HS-5 (cell line): Measurements from ENCODE around the gene CTRL.
"Not testable (repeated sequence)": the region's sequence is repeated elsewhere in the genome, so short reads cannot be mapped to it uniquely, and the experiment has no call there.

Source experiments
- DNase-seq: peaks from one replicate; pipeline ENCODE4 v3.0.0-alpha.2; 2012; ENCODE audit warnings: low read depth

Gene CTRL

DNA sequence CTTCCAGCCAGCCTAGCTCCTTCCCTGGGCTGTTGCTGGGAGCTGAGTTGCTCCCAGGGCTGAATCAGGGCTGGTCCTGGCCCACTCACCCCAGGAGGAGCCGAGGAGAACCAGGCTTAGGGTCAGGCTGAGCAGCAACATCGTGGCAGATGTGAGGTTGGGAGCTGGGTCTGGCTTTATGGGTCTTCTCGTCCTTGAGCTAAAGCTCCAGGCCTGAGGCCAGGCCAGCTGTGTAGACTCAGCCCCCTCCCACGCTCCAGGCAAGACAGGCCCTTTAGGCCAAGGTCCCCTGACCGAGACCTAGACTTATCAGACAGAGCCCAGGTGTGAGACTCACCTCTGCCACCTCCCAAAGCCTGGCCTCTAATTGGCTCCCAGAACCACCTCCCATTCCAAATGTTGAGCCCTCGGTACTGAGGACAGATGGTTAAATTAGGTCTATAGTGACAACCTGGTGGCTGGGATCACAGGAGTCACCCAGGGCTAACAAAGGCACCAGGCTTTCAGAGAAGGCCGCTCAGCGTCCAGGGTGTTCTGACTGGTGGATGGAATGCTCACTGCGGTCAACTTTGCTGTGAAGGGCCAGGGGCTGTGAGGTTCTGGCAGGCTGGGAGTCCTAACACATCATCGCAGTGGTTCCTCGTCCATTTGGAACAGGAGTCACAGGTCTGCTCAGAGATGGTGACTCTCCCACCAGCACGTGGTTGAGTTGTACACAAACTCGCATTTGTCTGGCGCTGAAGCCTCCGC, at the start of gene CTRL:
CTRL (minus strand) TSS at position 151 of the 750 bp plus-strand sequence; CDS start at position 141, 10 bp downstream.
- no peak for DNase-seq

DNA sequence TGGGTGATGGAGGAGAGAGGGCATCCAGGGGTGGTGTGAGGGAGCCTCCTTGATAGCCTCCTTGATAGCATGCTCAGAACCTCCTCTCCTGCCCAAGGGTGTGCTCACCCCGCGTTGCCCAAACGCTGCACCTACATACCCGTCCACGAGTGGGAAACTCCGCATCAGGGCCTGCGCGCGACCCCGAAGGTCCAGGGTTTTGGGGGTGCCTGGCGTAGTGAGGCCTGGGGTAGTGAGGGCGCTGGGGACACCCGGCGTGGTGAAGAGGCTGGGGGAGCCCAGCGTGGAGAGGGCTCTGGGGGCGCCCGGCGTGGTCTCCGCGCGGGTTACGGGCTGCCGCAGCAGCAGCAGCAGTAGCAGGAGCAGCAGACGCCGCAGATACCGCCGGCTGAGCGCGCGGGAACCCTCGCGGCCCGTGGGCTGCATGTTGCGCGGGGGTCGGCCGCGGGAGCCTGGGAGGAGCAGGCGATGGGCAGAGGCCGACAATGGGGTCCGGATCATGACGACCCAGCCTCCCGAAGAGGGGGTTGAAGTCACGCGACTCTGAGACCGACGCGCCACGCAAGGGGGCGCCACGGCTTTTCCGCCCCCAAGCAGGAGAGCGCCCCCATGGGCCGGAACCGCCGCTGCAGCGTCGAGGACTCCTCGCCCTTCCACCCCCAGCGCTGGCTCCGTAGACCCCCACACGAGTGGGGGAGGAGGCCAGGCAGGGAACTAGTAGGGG, 48.5 kb upstream of the CTRL start, which contains the start of gene DPEP3:
DPEP3 (minus strand) TSS at position 545 of the 724 bp plus-strand sequence; CDS start at position 426, 119 bp downstream.
- DNase-seq, result no peak

DNA sequence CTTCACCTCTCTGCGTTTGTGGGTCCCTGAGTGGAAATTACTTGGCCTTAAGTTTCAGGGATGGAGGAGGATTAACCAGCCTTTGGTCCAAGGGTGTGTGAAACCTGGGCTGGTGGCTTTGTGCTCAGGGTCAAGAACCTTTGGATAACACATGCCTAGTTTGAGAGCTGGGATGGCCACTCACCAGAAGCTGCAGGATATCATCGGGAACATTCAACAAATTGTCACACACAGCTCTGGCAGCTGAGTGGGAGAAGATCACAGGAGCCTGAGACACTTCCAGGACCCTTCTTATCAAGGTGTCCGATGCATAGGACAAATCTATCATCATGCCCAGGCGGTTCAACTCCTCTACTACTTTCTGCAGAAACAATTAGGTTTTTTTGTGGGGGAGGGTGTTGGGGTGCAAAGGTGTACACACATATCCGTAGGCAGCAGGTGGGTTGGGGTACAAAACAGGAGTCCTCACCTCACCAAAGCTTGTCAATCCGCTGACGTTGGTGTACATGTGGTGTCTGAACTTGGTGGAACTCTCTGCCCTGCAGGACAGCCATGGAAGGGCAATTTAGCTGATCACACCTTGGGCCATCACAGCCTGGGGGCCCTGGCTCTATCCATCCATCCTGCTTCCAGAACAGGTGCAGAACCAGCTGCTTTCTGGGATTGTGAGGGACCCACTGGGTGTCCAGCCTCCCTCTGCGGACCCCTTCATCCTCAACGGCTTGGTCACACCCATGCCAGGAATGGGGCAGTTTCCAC, 46.0 kb upstream of the CTRL start:
- DNase-seq, result no peak

DNA sequence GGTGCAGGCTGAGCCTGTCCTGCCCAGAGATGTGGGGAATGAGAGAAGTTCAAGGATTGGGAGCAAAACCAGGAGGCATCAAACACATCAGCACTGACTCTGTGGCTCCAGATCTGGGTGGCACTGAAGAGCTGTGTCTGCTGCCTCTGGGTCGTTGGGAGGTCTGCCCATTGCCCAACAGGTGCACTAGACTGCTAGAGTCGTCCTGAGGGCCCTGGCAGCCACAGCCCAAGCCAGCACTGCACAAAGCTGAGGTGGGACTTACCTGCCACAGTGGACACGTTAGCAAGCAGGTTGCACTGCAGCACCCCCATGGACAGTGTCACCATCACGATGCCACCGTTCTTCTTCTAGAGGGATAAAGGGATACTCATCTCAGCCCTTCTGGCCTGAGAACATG, 45.3 kb upstream of the CTRL start:
- DNase-seq, result no peak

DNA sequence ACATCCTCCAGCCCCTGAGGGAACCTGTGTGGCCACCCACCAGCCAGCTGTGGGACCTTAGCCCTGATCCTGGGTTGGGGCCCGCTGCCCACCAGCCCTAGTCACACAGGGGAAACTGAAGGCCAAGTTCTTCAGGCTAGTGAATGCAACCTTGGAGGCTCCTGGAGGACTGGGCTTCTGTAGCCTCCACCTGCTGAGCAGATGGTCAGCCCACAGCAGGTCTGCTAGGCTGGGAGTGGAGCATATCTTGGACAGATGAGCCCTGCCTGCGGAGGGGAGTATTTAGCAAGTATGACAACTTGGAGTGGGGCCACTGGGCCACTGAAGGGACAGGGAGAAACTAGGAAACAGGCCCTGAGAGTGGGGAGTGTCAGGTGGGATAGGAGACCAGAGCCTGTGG, 44.5 kb upstream of the CTRL start:
- DNase-seq, result no peak

DNA sequence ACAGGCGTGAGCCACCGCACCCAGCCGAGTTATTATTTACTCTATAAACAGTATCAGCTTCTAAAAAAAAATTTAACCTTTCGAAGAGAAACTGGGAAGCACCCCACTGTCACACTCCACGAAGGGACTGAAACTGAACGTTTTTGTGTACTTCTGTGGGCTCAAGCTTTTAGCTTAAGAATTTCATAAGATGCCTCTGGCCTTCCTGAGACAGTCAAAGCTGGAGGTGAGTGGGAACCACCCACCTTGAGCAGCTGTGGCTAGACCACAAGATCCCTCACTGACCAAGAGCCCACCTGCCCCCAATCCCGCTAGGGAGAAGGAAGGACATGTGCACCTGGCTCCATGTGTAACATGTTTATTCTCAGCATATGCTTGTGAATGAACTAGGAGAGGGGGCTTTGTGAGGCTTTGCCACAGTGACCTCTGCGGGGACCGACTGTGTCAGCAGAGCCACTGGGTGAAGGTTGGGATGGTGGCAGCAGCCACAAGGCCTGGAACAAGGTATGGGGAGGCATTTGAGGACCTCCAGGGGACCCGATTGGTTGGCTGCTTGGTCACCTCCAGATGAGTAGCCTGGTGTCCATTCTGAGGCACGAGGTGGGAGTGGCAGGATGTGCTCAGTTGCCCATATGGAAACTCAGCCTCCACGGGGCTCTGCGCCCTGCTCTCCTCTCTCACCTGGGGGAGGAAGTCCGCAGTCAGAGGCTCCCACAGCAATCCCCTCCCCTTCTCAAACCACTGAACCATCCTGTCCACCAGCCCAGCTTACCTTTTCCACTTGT, 43.9 kb upstream of the CTRL start:
- no peak for DNase-seq

DNA sequence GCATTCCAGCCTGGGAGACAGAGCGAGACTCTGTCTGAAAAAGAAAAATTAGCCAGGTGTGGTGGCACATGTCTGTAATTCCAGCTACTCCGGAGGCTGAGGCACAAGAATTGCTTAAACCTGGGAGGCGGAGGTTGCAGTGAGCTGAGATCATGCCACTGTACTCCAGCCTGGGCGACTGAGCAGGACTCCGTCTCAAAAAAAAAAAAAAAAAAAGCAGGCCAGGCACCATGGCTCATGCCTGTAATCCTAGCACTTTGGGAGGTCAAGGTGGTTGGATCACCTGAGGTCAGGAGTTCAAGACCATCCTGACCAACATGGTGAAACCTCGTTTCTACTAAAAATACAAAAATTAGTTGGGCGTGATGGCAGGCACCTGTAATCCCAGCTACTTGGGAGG, 40.6 kb upstream of the CTRL start:
- not testable (repeated sequence) for DNase-seq

DNA sequence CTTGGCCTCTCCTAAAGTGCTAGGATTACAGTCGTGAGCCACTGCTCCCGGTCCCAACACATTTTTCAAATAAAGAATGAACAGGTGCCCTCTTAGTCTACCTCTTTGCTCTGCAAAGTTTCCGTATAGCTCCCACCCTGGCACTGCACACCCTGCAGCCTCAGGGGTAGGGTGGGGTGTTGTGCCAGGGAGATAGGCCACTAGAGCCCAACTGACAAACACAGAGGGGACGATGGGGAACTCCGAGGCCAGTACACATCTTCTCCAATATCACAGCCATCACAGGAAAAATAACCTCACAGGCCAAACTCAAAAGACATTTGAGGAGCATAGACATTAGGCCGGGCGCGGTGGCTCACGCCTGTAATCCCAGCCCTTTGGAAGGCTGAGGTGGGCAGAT, 39.4 kb upstream of the CTRL start:
- no peak for DNase-seq

DNA sequence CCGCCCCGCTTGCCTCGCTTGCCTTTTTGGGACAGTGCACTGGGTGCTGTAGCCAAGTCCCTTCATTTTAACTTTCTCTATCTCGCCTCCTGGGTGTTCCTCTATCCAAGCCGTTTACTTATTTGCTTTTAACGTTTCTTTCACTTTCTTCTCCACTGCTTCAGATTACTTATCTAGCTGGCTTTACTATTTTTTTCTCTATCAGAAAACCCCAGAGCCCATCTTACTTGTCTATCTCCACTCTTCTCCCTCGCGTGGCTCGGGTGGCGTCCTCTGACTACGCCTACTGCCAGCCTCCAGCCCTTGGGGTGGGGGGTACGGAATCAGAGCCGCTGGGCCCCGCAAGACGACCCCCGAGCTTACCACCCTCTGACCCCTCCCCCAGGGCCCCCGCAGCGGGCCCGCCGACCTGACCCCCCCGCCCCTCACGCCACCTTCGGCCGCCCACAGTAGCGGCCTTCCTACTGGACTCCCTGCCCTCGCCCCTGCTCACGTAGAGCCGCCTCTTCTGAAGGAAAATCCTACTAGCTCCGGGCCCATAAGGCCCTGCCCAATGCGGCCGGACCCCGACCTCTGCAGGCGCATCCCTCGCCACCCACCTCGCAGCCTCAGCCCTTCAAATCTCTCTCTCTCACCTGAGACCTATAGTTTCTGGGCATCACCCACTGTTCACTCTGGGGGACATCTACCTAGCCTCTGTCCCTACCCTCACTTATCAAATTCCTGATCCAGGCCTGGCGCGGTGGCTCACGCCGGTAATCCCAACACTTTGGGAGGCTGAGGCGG, 37.8 kb upstream of the CTRL start:
- no peak for DNase-seq

DNA sequence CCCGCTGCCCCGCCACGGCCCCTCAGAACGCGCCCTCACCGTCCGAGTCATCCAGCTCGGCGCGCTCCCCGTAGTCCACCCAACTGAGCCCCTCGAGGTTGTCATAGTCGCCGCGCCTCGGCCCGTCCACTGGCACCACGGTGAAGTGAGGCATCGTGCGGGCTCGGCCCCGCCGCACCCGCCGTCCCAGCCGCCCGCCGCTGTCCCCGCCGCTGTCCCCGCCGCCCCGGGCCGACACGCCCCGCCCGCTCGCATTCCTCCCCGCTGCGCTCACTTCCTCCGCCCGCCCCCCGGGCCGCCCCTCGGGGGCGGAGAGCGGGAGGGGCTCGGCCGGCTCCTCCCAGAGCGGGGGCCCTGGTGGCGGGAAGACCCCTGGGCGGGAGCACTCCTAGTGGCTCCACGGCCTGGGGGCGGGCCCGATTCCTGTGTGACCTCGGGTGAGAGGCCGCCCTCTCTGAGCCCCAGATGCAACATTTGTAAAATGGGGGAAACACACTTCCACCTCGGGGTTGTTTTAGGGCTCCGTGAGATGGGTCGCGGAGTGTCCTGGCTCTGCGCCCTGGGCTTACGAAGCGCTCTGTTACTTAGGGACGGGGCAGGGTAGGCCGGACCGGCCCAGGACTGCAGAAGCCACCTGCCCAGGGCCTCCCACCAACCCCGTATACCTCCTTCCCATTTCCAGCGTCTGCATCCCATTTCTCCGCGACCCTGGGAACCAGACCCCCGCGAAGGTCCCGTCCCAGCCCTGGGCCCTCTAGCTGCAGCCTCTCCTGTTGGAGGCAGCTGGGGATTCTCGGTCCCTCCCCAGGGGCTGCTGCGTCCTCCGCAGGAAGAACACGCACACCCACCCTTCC, 37.0 kb upstream of the CTRL start, which contains the start of gene SLC12A4:
SLC12A4 (minus strand) TSS at position 238 of the 854 bp plus-strand sequence; CDS start at position 154, 84 bp downstream.
- no peak for DNase-seq

DNA sequence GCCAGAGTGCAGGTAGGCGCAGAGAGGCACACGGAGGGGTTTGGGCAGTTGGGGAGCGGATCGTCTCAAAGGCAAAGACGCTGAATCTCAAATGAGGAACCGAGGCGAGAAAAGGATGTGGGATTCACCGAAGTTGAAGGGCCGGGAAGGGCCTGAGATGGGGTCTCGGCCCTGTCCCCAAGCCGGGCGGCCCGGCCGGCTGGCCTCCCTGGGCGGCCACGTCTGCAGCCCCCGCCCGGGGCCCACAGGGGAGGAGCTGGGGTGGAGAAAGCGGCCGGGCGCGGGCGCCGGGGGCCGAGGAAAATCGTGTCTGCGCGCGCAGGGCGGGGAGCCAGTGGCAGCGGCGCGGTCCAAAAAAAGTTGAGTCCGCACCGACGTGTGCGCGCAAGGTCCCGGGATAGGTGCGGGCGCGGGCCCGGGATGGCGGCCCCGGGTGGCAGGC, 36.3 kb upstream of the CTRL start:
- DNase-seq, result no peak

DNA sequence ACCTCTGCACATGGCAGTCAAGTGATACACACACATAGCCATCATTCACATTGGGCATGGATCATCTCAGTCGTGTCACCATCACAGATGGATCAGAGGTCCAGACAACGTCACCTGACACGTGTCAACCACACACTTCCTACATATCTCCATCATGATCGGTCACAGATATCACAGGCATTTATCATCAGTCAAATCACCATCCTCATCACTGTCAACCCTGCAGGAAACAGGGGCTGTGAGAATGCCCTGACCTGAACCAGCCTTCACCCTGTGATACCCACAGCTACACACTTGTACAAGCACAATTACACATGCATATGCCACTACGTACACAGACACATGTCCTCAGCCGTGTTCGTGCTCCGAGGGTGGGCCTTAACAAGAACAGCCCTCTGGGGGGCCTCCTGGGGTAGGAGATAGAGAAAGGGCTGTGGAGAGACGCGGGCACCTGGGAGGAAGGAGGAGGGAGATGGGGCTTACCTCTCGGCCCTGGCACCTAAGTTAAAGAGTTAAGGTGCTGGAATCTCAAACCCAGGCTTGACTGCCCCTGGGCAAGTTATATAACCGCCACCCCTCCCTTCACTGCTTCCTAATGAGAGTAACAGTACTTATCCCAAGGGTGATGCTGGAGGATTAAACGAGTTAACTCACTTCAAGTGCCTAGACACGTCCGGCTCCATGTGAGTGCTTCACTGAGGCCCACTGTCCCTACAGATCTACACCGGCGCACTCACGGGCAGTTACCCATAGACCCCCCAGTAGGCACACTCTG, 35.7 kb upstream of the CTRL start:
- no peak for DNase-seq

DNA sequence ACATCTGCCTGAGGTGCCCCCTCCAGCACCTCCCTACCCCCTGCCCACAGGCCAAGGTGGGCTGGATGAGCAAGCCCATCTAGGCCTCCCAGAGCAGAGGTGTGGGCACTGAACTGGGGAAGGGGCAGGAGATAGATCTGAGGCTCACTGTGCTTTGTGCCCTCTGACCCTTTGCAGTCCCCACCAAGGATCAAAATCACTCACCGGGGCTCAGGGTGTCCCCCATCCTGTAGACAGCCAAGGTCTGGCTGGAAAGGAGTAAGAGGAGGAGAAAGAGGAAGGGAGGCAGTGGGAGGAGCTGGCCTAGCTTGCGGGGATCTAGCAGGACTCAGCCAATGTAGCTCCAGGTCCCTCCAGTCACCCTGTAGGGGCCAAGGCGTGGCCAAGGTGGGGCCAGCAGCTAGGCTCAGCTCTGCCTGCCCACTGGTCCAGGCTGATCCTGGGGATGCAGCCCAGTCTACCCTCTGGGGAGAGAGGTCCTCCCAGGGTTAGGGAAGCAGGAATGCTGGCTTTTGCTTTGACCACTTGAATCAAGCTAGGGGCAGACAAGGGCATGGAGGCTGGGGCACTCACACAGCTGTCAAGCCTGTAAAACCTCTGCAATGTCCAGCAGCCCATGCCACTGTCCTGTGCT, 35.0 kb upstream of the CTRL start:
- no peak for DNase-seq

DNA sequence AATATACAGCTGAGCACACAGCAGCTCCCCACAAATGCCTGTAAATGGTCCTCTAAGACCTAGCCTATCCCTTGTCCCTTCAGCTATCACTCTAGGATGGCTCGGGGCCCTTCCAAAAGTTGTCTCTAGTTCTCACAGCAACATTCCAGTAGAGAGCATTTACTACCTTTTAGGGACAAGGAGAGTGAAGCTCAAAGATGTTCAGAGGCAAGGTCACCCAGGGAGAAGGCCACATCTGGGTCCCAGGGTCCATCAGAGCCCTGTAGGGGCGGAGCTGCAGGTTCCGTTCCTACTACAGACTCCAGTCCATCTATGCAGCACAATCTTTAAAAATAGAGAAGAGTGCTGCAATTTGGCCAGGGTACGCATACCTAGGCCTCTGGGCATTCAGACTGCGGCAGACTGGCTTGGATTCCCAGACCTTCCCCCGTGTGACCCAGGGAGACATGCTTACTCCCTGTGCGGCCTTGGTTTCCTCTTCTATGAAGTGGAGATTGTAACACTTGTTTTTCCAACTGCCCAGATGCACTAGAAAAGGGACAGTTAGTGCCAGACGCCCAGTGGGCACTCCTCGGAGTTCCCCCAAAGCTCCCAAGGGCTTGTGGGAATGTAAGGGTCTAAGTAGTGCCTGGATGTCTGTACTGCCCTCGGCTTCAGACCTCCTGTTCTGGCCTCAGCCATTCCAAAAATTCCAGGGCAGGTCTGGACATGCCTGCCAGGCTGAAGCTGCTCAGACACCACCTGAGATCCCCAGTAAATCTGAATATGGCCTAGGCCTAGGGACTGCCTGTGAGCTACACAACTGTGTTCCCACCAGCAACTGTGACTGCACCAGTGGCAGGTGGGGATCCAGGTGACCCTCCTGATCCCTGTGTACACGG, 34.2 kb upstream of the CTRL start:
- no peak for DNase-seq

DNA sequence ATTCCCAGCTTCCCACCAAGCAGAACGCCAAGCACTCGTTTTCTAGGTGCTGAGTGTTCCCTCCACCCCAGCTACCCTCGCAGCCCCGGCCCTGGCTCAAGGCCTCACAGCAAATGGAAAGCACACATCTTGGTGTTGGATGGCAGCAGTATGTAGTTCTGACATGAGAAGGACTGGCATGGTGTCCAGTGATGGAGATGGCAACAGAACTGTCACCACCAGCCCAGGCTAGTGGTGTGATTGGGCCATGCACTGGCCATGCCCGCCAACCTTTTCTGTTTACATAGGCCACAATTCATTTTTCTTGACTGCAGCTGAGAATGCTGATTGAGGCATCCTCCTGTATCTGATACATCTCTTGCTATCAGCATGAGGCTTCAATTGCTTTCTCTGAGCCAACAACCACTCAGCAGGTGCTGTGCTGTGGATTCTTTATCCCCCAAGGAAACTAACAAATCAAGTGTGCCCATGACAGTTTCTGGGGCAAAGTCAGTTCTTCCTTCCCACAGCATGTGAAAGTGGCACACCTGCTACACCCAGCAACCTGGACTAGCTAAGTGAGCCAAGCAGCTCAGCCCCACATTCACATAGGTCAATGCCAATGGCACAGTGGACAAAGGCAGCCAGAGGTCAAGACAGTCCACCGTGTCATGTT, 32.9 kb upstream of the CTRL start:
- no peak for DNase-seq

DNA sequence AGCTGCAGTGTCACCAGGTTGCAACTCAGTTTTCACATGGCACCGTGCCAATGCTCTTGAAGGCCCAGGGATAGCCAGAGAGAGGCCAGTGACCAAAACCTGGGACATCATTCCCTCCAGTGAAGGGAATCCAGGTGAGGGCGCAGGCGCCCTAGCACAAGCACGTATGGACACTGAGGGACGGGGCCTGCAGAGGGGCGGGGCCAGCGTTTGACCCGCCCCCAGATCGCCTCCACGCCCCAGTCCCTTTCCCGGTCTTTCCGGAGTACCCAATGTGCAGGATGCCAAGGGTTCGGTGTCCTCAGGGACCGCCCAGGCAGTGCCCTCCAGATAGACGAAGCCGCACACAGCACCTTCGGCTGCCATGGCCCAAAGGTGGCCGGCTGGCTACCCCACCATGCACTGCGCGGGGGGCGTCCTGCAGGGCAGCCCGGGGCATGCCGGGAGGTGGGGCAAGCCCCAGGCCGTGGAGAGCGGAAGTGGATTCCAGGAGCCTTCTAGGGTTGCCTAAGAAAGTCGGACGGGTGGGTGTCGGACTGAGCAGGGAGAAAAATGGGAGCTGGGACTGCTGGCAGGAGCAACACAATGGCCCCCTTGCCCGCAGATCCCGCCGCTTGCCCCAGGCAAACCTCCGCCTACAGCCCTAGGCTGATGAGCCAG, 32.1 kb upstream of the CTRL start:
- no peak for DNase-seq

DNA sequence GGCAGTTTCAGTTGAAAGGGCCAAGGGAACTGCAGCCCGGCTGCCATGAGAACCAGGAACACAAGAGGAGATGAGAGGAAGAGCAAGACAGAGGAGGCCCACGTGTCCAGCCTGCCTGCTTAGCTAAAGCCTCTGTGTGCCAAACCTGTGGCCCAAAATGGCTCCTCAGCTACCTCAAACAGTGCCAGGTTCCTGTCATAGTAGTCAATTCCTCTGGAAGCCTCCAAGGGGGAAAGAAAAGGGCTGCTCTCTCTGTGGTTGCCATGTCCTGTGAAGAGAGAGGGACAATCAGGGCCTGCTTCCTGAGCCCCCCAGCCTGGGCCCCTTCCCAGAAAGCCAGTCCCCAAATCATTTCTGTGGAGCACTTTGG, 31.6 kb upstream of the CTRL start:
- no peak for DNase-seq
